Measurements from ENCODE around the gene WDR77.
A peak's percentile ranks its signal among the peaks of the same experiment; 100 is the strongest.

The WDR77 gene

GRCh38 chr1:111448918-111449702 is at the start of gene WDR77, which contains the start of gene ATP5PB:
WDR77 (minus strand) TSS chr1:111449256; CDS start chr1:111449169, 87 bp downstream.
ATP5PB (plus strand) TSS chr1:111449464; CDS start chr1:111449542, 78 bp downstream.
- DNase-seq (ENCODE audit: low spot score), result peak; percentile 100

DNA sequence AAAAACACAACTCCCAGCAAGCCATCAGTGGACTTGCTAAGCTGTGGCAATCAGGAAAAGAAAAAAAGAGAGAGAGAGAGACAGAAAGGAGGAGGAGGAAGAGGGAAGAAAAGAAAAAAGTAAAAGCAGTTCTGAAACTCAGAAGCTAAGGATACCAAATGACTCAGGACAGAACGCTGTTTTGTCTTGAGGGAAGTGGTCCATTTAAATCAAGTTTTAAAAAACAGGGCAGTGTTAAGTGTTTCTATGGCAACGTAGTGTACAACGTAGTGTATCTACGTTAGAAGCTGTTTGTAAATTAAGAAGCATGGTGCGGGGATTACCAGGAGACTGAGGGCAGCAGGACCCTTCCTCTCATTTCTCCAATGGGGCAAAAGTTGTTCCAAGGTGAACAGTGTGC is 48.5 kb upstream of the WDR77 start:
- no peak for DNase-seq (ENCODE audit: low spot score)

DNA sequence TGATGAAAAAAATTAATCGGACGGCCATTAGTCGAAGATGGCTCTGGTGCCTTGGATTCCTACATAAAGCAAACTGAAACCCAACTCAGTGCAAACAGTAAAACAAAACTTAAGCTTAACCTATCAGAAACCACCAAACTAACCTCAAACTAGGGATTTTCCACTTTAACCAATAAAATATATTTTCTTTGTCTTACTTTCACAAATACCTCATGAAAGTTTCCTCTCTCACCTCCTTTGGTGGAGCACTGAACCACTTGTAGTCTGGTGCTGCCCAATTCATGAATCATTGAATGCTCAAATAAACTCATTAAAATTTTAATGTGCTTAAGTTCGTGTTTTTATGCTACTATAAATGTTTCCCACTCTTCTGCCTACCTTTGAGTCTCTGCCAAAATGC is 47.3 kb upstream of the WDR77 start:
- DNase-seq (ENCODE audit: low spot score), result no peak

DNA sequence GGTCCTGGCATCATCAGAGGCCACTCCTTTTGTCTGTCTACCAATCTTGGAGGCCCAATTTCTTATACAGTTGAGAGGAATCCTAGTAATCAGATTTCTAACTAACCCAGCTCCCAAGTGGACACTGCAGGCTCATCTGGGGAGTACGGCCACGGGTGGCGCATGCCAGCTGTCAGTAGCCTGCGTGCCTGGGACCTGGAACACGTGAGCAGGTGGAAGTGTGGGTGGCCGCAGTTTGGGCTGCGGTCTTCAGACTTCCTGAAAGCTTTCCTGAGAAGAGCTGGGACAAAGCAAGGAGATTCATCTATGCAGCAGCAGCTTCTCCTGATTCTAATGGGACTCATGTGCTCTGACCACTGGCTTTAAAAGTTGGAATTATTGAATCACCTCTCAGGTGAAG is 42.0 kb upstream of the WDR77 start:
- DNase-seq (ENCODE audit: low spot score), result no peak

GRCh38 chr1:111490220-111490619 is 41.2 kb upstream of the WDR77 start:
- no peak for DNase-seq (ENCODE audit: low spot score)

DNA sequence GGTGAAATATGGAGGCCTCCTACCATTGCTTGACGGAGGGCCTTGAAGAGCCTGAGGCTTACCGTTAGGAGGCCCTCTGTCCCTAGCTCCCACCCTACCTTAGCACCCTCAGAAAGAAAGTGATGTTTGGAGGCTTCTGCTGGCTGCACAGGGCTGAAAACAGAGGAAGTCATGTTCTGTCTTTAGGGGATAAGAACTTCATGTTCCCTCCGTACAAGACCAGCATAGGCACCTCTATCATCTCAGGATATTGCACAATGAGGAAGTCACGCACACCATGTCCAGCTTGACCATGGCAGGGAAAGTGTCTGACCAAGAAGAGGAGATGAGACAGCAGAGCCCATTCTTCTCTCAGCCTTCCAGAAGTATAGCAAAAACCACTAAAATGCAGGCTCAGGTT is 40.5 kb upstream of the WDR77 start:
- no peak for DNase-seq (ENCODE audit: low spot score)

- no peak for DNase-seq (ENCODE audit: low spot score)
Observed at GRCh38 chr1:111488669-111489068, 39.6 kb upstream of the WDR77 start.

GRCh38 chr1:111487133-111487532 is 38.1 kb upstream of the WDR77 start:
- no peak for DNase-seq (ENCODE audit: low spot score)

GRCh38 chr1:111486431-111486830 is 37.4 kb upstream of the WDR77 start:
- DNase-seq (ENCODE audit: low spot score), result no peak

DNA sequence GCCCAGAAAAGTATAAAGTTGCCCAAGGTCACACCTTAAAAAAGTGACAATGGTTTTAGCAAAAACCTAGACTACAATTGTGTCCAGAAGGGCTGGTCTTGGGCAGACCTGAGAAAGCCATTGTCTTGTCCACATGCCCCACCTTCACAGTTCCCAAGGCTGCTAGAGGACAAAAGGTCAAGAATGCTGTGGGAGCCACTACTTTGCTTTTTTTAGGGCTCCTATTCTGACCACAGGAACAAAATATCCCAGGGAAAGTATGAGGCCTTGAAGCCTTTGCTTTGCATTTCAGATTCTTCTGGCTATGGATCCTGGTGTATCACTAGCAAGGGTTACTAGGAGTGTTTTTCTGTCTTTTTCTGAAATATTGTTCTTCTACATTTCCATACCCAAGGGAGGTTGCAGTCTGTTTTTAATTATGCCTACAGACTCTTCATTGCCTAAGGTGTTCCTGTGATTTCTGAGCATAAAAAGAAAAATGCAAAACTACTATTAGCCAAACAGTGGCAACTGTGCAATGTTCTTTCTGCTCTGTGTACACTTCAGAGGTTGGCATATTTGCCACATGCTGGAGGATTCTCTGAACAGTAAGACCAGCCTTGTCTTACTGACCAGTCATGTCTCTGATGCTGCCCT is 35.5 kb upstream of the WDR77 start:
- no peak for DNase-seq (ENCODE audit: low spot score)

- no peak for DNase-seq (ENCODE audit: low spot score)
Observed at GRCh38 chr1:111483876-111484275, 34.8 kb upstream of the WDR77 start.

DNA sequence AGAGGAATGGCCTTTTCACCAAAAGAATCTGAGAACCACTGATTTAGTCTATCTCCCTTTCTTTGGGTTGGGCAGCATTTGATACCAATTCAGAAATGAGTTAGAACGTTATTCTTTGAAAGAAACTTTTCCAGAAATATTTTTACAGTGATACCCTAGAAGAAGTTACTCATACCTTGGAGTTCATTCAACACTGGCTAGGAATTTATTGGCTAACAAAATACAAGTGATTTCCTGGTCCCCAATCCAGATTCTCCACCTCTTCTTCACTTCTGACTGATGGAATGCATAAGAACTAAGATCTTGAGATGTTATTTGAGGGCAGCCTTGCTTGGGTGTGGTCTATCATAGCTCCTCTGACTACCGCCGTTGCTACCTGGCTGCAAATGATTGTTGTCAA is 34.1 kb upstream of the WDR77 start:
- no peak for DNase-seq (ENCODE audit: low spot score)

- DNase-seq (ENCODE audit: low spot score), result peak; percentile 53
Observed at GRCh38 chr1:111481387-111482221, 32.5 kb upstream of the WDR77 start.

DNA sequence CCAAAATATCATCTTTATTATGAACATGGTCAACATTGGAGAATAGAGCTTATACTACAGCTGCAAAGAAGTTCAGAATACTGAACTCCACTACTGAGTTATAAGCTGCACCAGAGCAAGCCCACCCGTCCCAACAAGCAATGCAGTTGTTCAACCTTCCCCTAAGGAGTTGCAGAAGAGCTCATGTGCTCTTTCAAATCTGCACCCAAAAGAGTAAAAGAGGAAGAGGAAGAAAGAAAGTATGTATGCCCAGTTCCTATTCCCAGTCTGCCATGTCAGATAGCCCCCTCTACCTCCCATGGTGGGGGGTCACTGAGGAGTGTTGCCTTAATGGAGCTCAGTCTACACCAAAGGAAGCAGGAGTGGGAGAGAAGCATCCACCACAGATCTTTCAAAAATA is 31.6 kb upstream of the WDR77 start:
- DNase-seq (ENCODE audit: low spot score), result no peak

DNA sequence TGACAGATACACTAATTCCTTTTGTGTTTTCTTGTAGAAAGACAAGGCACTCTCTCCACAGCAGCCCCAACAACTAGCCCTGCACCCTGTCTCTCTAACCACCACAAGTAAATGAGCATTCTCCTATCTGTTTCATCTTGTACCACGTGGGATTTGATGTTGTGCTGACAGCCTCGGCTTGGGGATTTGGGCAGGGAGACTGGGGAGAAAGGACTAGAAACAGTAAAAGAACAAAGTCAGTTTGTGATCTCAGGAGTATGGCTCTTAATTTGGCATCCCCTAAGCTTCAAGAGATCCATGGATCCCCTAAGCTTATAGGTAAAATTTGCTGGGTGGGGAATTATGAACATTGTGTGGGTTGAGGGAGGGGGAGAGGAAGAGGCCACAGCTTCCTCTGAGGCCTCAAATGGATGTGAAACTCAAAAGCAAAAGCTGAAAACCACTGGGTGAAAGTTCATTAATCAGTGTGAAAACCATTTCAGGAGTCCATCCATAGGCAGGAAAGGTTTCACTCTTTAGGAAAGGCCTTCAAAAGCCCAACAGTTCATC is 27.8 kb upstream of the WDR77 start:
- DNase-seq (ENCODE audit: low spot score), result no peak

DNA sequence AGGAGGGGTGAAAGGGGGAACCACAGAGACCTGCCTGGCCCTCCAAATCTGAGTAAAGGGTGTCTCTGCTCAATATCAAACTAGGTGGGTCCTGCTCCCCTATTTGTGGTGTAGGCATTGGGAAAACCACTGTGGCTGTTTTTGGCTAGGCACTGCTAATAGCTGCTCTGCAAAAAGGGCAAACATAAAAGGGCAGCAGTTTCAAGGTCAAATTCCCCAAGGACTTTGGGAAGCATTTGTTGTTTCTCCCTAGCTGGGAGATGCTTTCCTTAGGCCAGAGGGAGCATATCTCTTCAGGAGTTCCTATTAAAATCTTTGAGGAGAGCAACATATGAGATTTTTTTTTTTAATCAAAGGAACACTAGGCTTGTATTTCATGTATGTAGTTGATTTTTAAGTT is 27.2 kb upstream of the WDR77 start:
- DNase-seq (ENCODE audit: low spot score), result no peak

DNA sequence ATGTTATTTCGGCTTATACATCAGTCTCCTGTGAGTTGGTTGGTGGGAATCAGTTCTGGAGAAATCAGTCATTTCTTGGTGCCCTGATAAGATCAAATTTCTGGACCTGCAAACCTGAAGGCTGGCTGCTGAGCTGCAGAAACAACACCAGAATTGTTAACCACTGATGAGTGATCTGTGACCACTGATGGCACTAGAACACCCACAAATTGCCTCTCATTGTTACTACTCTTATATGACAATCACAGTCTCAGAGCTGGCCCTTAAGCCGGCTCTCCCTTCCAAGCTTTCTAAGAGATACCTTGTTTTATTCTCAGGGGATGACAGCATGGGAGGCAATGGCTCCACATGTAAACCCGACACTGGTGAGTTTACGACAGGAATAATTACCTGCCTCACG is 26.6 kb upstream of the WDR77 start:
- DNase-seq (ENCODE audit: low spot score), result no peak

- no peak for DNase-seq (ENCODE audit: low spot score)
Observed at GRCh38 chr1:111474521-111474920, 25.5 kb upstream of the WDR77 start.

DNA sequence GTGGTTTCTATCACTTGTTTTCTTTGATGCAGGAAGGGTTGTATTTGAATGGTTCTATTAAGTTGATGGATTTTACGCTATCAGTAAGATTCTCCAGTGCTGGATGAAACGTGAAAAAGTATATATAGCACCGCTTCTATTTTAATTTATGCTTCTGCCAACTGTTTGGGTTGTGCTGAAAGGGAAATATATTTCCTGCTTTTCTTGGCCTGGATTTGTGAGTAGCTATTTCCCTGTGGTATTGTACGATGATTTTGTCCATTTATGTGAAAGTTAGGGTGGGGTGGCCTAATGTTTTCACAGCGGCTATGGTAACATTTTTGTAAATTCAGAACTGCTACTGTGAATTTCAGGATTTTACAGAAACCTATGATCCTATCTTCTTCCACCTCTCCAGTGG is 25.1 kb upstream of the WDR77 start:
- DNase-seq (ENCODE audit: low spot score), result no peak

DNA sequence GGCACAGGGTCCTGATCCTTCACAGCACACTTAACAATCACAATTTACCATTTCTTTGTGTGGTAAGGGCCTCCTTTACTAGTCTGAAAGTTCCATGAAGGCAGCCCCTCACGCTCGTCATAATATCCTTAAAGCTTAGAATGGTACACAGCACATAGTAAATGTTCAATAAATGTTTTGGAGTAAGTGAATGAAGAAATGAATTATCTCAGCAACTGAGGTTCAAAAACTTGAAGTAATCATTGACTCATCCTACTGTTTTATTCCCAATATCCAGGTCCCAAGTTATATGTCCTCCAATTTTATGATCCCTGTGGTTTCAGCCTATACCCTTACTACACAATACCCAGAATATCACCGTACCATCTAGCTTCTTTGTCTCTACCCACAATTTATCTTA is 22.5 kb upstream of the WDR77 start:
- no peak for DNase-seq (ENCODE audit: low spot score)

- peak; percentile 65 for DNase-seq (ENCODE audit: low spot score)
Observed at GRCh38 chr1:111471012-111471411, 22.0 kb upstream of the WDR77 start.

- DNase-seq (ENCODE audit: low spot score), result no peak
Observed at GRCh38 chr1:111470596-111470995, 21.5 kb upstream of the WDR77 start.

DNA sequence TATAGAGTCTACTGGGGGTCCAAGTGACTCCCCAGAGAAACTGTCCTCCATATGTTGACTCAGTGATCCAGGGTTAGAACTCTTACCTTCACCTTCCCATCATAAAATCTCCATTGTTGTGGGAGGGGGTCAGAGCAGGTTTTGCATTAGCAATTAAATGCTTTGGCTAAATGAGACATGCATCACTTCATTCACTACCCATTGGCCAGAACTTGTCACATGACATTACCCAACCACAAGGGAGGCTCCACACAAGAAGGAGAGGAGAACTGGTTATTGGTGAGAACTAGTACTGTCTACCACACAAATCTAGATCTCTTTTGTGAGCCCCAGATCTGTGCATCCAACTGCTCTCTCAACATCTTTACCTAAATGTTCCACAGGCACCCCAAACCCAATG is 20.5 kb upstream of the WDR77 start:
- DNase-seq (ENCODE audit: low spot score), result no peak
